H9 (cell line): ENCODE measurements around the gene GAL3ST1. TPM values are rescaled to one million over a fixed set of nuclear protein-coding genes. Genes with fewer than 3 reads are reported as not detected.

ENCODE experiments used
- DNase-seq: peaks from one replicate; pipeline ENCODE4 v3.0.0-alpha.2; 2017
- H2AFZ ChIP-seq: one replicate; pipeline ENCODE4 v1.6.1; 2013; ENCODE audit warnings: mild to moderate bottlenecking, low read length, control low read depth, moderate library complexity
- H2AK5ac ChIP-seq: 2 replicates; pipeline ENCODE4 v1.6.1; 2013; ENCODE audit warnings: low read length, control low read depth, mixed read lengths; ENCODE audit not compliant: insufficient read length
- H2BK120ac ChIP-seq: one replicate; pipeline ENCODE4 v1.6.1; 2013; ENCODE audit warnings: low read depth, mild to moderate bottlenecking, low read length, control low read depth, inconsistent platforms; ENCODE audit not compliant: poor library complexity, severe bottlenecking
- H2BK12ac ChIP-seq: 2 replicates; pipeline ENCODE4 v1.6.1; 2013; ENCODE audit warnings: low read length, control low read depth, mixed read lengths, low read depth; ENCODE audit not compliant: insufficient read length
- H2BK15ac ChIP-seq: 2 replicates; pipeline ENCODE4 v1.6.1; 2013; ENCODE audit warnings: low read depth, low read length, control low read depth
- H2BK20ac ChIP-seq: one replicate; pipeline ENCODE4 v1.6.1; 2013; ENCODE audit warnings: low read depth, mild to moderate bottlenecking, low read length, control low read depth, inconsistent platforms; ENCODE audit not compliant: poor library complexity, severe bottlenecking
- H2BK5ac ChIP-seq: 2 replicates; pipeline ENCODE4 v1.6.1; 2013; ENCODE audit warnings: low read length, control low read depth, mixed read lengths; ENCODE audit not compliant: insufficient read length
- H3K14ac ChIP-seq: 2 replicates; pipeline ENCODE4 v1.6.1; 2013; ENCODE audit warnings: low read length, control low read depth; ENCODE audit not compliant: insufficient read depth
- H3K18ac ChIP-seq: 2 replicates; pipeline ENCODE4 v1.6.1; 2013; ENCODE audit warnings: low read depth, mild to moderate bottlenecking, mixed read lengths, low read length, control low read depth; ENCODE audit not compliant: insufficient read length
- H3K23ac ChIP-seq: 2 replicates; pipeline ENCODE4 v1.6.1; 2013; ENCODE audit warnings: low read length, control low read depth, mixed read lengths, low read depth; ENCODE audit not compliant: insufficient read length
- H3K23me2 ChIP-seq: 2 replicates; pipeline ENCODE4 v1.6.1; 2013; ENCODE audit warnings: low read depth, mild to moderate bottlenecking, mixed read lengths, low read length, control low read depth; ENCODE audit not compliant: insufficient read length, poor library complexity, severe bottlenecking
- H3K27ac ChIP-seq: 2 replicates; pipeline ENCODE4 v1.5.1; 2013; ENCODE audit warnings: low read length, control low read depth, mixed read lengths, low read depth; ENCODE audit not compliant: insufficient read length
- H3K27me3 ChIP-seq: 2 replicates; pipeline ENCODE4 v1.6.1; 2013; ENCODE audit warnings: low read length, control low read depth, inconsistent platforms; ENCODE audit not compliant: insufficient read depth
- H3K4ac ChIP-seq: 2 replicates; pipeline ENCODE4 v1.6.1; 2013; ENCODE audit warnings: low read depth, mild to moderate bottlenecking, control low read depth, inconsistent platforms, low read length, moderate library complexity
- H3K4me1 ChIP-seq: 2 replicates; pipeline ENCODE4 v1.6.1; 2013; ENCODE audit warnings: low read length, control low read depth, inconsistent platforms; ENCODE audit not compliant: insufficient read depth
- H3K4me2 ChIP-seq: 2 replicates; pipeline ENCODE4 v1.6.1; 2013; ENCODE audit warnings: low read length, control low read depth, mixed read lengths; ENCODE audit not compliant: insufficient read length, insufficient read depth
- H3K56ac ChIP-seq: 2 replicates; pipeline ENCODE4 v1.6.1; 2013; ENCODE audit warnings: low read depth, mild to moderate bottlenecking, mixed read lengths, low read length, control low read depth; ENCODE audit not compliant: insufficient read length
- H3K79me1 ChIP-seq: 2 replicates; pipeline ENCODE4 v1.6.1; 2013; ENCODE audit warnings: low read depth, mild to moderate bottlenecking, moderate library complexity, low read length, control low read depth, inconsistent platforms; ENCODE audit not compliant: insufficient read depth, poor library complexity, severe bottlenecking
- H3K79me2 ChIP-seq: 2 replicates; pipeline ENCODE4 v1.6.1; 2013; ENCODE audit warnings: low read length, control low read depth, inconsistent platforms; ENCODE audit not compliant: insufficient read depth
- H3K9ac ChIP-seq: 2 replicates; pipeline ENCODE4 v1.6.1; 2013; ENCODE audit warnings: low read length, control low read depth, mixed read lengths; ENCODE audit not compliant: insufficient read length; ENCODE audit errors: extremely low read depth
- H3K9me3 ChIP-seq: one replicate; pipeline ENCODE4 v1.6.1; 2013; ENCODE audit warnings: low read depth, low read length, inconsistent platforms; ENCODE audit not compliant: control insufficient read depth
- H3T11ph ChIP-seq: one replicate; pipeline ENCODE4 v1.6.1; 2013; ENCODE audit warnings: mild to moderate bottlenecking, low read length, control low read depth, inconsistent platforms
- H4K20me1 ChIP-seq: one replicate; pipeline ENCODE4 v1.6.1; 2013; ENCODE audit not compliant: control insufficient read depth, insufficient read length, insufficient read depth
- H4K5ac ChIP-seq: 2 replicates; pipeline ENCODE4 v1.6.1; 2013; ENCODE audit warnings: low read depth, mild to moderate bottlenecking, mixed read lengths, low read length, control low read depth; ENCODE audit not compliant: insufficient read length
- H4K8ac ChIP-seq: replicated peaks from 2 replicates; pipeline ENCODE4 v1.6.1; 2013; ENCODE audit warnings: low read length, control low read depth, mixed read lengths, low read depth; ENCODE audit not compliant: insufficient read length
- H4K91ac ChIP-seq: 2 replicates; pipeline ENCODE4 v1.6.1; 2013; ENCODE audit warnings: low read depth, mild to moderate bottlenecking, moderate library complexity, mixed read lengths, low read length, control low read depth; ENCODE audit not compliant: insufficient read length
- H3K27ac Mint-ChIP-seq, 3 experiments: 2 replicates in 2 of 3; 3 replicates in 1 of 3; pipeline ENCODE4 v1.8.0; 2020 to 2021; ENCODE audit warnings: mixed read lengths in 3 of 3, mild to moderate bottlenecking in 1 of 3, moderate library complexity in 1 of 3
- H3K27me3 Mint-ChIP-seq: 2 replicates; pipeline ENCODE4 v1.8.0; 2021; ENCODE audit warnings: low read depth, mild to moderate bottlenecking, moderate library complexity, mixed read lengths
- H3K36me3 Mint-ChIP-seq, 3 experiments: 2 replicates in 2 of 3; 3 replicates in 1 of 3; pipeline ENCODE4 v1.8.0; 2020 to 2021; ENCODE audit warnings: low read depth in 3 of 3, mixed read lengths in 3 of 3; ENCODE audit not compliant: insufficient read depth in 1 of 3
- H3K4me1 Mint-ChIP-seq, 2 experiments: 2 replicates each; pipeline ENCODE4 v1.8.0; 2020; ENCODE audit warnings: mixed read lengths in 2 of 2
- H3K4me3 Mint-ChIP-seq, 2 experiments: 2 replicates in 1 of 2; 3 replicates in 1 of 2; pipeline ENCODE4 v1.8.0; 2020 to 2021; ENCODE audit warnings: mild to moderate bottlenecking in 2 of 2, mixed read lengths in 2 of 2, moderate library complexity in 1 of 2
- H3K9me3 Mint-ChIP-seq, 2 experiments: 2 replicates in 1 of 2; 3 replicates in 1 of 2; pipeline ENCODE4 v1.8.0; 2020; ENCODE audit warnings: mild to moderate bottlenecking in 2 of 2, mixed read lengths in 2 of 2, moderate library complexity in 1 of 2
- WGBS: extraction: QIAGEN DNeasy Blood & Tissue Kit; methylation state at CpG from one replicate; pipeline ENCODE4 v1.1.7; 2013; ENCODE audit warnings: missing lambda C conversion rate, low lambda C conversion rate, mixed read lengths; ENCODE audit not compliant: insufficient read length; ENCODE audit errors: extremely low coverage; 5-methylcytosine and 5-hydroxymethylcytosine counted together
- total RNA-seq: library from RNA; stranded (reverse); gene quantifications from 2 replicates; pipeline ENCODE4 v1.2.1, GENCODE V29; 2021
- TF ChIP-seq, protein P1 (sequence below): fragments of 200-600 bp; sonication (generic); conservative IDR thresholded peaks from 3 replicates; pipeline ENCODE4 v1.8.0; 2021; ENCODE audit warnings: antibody characterized with exemption, mild to moderate bottlenecking

GAL3ST1 gene
- total RNA-seq, 1 experiment from 2014 or later: 5.1 TPM

DNA sequence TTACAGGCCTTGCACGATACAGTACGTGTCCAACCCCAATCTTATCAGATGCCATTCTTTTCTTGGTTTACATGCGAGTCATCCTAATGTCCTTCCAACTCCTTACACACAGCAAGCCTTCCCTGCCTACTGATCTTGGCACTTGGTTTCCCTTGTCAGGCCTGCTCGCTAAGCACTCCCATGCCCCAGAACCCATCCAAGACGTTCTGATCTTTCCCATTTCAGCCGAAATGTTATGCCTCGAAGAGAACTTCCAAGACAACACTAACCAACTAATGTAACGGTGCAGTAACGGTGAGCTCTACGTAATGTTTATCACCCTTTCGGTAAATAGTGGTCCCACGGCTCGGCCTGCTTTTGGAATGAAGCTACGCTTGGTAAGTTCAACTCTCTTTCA lies 16.7 kb upstream of the GAL3ST1 start:
- H3K4me2 ChIP-seq: peak overlapping the region; percentile 98
- no peak overlapping the region for H4K91ac ChIP-seq
- H3K9me3 ChIP-seq: no peaks in the 10 kb centered on the region
- H3K14ac ChIP-seq: peak overlapping the region; percentile 36; the same call in 1 of the 2 replicates
- peak overlapping the region; percentile 89 for H3K9ac ChIP-seq
- no peak overlapping the region for H4K8ac ChIP-seq
- no peak overlapping the region for H3K23ac ChIP-seq
- H2BK12ac ChIP-seq: no peak overlapping the region
- H3K4me1 Mint-ChIP-seq: no peaks in the 10 kb centered on the region
- no peaks in the 10 kb centered on the region for H4K20me1 ChIP-seq
- no peaks in the 10 kb centered on the region for H3K9me3 Mint-ChIP-seq
- H2AK5ac ChIP-seq: no peak overlapping the region
- H3K56ac ChIP-seq: no peak overlapping the region
- H3T11ph ChIP-seq: no peak overlapping the region
- no peak for DNase-seq
- H4K5ac ChIP-seq: no peak overlapping the region
- no peak overlapping the region for H3K27ac Mint-ChIP-seq
- H3K23me2 ChIP-seq: peaks cover 5% of the 10 kb centered on the region
- peaks cover 23 to 35% (median 27%) of the 10 kb centered on the region in 3 experiments; a peak in 6 of 7 replicates for H3K36me3 Mint-ChIP-seq
- no peak overlapping the region for H2BK15ac ChIP-seq
- no peak overlapping the region for H3K4me3 Mint-ChIP-seq
- peak overlapping the region; percentile 17 for H2BK5ac ChIP-seq
- WGBS: no CpG with 5 or more reads among the region's 14 CpGs
- H3K4ac ChIP-seq: no peak overlapping the region
- peak overlapping the region; percentile 41 for H3K18ac ChIP-seq
- no peaks in the 10 kb centered on the region for H3K4me1 ChIP-seq
- no peaks in the 10 kb centered on the region for H3K27me3 ChIP-seq
- H2BK120ac ChIP-seq: no peak overlapping the region
- TF ChIP-seq, protein P1, sequence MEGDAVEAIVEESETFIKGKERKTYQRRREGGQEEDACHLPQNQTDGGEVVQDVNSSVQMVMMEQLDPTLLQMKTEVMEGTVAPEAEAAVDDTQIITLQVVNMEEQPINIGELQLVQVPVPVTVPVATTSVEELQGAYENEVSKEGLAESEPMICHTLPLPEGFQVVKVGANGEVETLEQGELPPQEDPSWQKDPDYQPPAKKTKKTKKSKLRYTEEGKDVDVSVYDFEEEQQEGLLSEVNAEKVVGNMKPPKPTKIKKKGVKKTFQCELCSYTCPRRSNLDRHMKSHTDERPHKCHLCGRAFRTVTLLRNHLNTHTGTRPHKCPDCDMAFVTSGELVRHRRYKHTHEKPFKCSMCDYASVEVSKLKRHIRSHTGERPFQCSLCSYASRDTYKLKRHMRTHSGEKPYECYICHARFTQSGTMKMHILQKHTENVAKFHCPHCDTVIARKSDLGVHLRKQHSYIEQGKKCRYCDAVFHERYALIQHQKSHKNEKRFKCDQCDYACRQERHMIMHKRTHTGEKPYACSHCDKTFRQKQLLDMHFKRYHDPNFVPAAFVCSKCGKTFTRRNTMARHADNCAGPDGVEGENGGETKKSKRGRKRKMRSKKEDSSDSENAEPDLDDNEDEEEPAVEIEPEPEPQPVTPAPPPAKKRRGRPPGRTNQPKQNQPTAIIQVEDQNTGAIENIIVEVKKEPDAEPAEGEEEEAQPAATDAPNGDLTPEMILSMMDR: no peak
- no peak overlapping the region for H2AFZ ChIP-seq
- H2BK20ac ChIP-seq: no peak overlapping the region
- H3K27ac ChIP-seq: no peak overlapping the region
- peaks cover 3% of the 10 kb centered on the region for H3K79me1 ChIP-seq
- H3K27me3 Mint-ChIP-seq: peaks cover 21% of the 10 kb centered on the region
- peaks cover 17% of the 10 kb centered on the region for H3K79me2 ChIP-seq
